HEK293T (cell line): Measurements from ENCODE around the gene PRSS56.

Experiments used
- BHLHE40 ChIP-seq: fragments of 450-650 bp; IDR thresholded peaks from 2 replicates; pipeline ENCODE4 v1.6.1; 2016; ENCODE audit warnings: mild to moderate bottlenecking, moderate library complexity, borderline replicate concordance
- ELF4 ChIP-seq: fragments of 450-650 bp; IDR thresholded peaks from 2 replicates; pipeline ENCODE4 v1.6.1; 2017; ENCODE audit warnings: antibody characterized with exemption
- FOXA1 ChIP-seq: fragments of 450-650 bp; IDR thresholded peaks from 2 replicates; pipeline ENCODE4 v1.6.1; 2016; ENCODE audit warnings: mild to moderate bottlenecking
- FOXK2 ChIP-seq: fragments of 450-650 bp; IDR thresholded peaks from 2 replicates; pipeline ENCODE4 v1.6.1; 2016; ENCODE audit warnings: mild to moderate bottlenecking
- FOXM1 ChIP-seq: fragments of 450-650 bp; IDR thresholded peaks from 2 replicates; pipeline ENCODE4 v1.6.1; 2017; ENCODE audit warnings: mild to moderate bottlenecking, borderline replicate concordance
- HDGF ChIP-seq: fragments of 450-650 bp; IDR thresholded peaks from 2 replicates; pipeline ENCODE4 v1.6.1; 2017; ENCODE audit warnings: antibody characterized with exemption, borderline replicate concordance
- L3MBTL2 ChIP-seq: fragments of 450-650 bp; conservative IDR thresholded peaks from 2 replicates; pipeline ENCODE4 v1.6.1; 2016; ENCODE audit warnings: mild to moderate bottlenecking
- LEF1 ChIP-seq: fragments of 450-650 bp; IDR thresholded peaks from 2 replicates; pipeline ENCODE4 v1.6.1; 2017; ENCODE audit warnings: mild to moderate bottlenecking, borderline replicate concordance
- SP1 ChIP-seq: fragments of 450-650 bp; IDR thresholded peaks from 2 replicates; pipeline ENCODE4 v1.6.1; 2017
- SUZ12 ChIP-seq: fragments of 450-650 bp; IDR thresholded peaks from 2 replicates; pipeline ENCODE4 v1.6.1; 2016; ENCODE audit warnings: mild to moderate bottlenecking
- TARDBP ChIP-seq: fragments of 450-650 bp; IDR thresholded peaks from 2 replicates; pipeline ENCODE4 v1.6.1; 2016
- ZNF384 ChIP-seq: fragments of 450-650 bp; IDR thresholded peaks from 2 replicates; pipeline ENCODE4 v1.6.1; 2016

GRCh38 chr2:232518844-232519243 lies 1.3 kb upstream of the PRSS56 start:
- TF ChIP-seq HDGF (no peak), FOXK2 (no peak), L3MBTL2 (no peak), SUZ12 (no peak), ZNF384 (no peak), SP1 (no peak), FOXM1 (no peak), TARDBP (no peak), LEF1 (no peak), FOXA1 (no peak), ELF4 (no peak), BHLHE40 (no peak)
